ENCODE measurements around the gene SYT7.

SYT7 gene

DNA sequence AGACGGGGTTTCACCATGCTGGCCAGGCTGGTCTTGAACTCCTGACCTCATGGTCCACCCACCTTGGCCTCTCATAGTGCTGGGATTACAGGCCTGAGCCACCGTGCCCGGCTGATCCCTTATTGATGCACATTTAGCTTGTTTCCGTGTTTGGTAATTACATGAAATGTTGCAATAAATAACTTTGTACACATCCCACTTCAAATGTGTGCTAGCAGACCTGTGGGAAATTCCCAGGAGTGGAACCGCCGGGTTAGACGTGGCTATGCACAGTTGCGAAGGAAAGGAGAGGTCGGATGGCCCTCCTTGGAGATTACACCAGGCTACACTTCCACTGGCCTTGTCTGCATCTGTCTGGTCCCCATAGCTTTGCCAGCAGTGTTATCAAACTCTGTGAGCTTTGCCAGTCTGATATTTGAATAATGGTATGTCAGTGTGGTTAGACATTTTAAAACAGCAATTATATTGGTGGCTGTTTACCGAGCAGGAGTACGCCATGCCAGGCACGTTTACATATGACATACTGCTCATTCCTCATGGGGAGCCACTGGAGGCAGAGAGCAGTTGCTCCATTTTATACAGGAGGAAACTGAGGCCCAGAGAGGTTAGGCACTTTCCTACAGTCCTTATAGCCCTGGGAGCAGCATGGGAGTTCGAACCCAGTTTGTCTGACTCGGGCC, 27.2 kb upstream of the SYT7 start:
- Histone ChIP-seq H3K4me1 (ENCODE audit: control insufficient read depth, insufficient read depth, low read length) (no peaks in the 10 kb centered on the region), H3K36me3 (ENCODE audit: control insufficient read depth in 2 of 2, insufficient read depth in 1 of 2, low read length in 2 of 2) (no peaks in the 10 kb centered on the region), H3K9me3 (ENCODE audit: control insufficient read depth, insufficient read depth, low read depth, low read length) (no peaks in the 10 kb centered on the region), H3K27ac (ENCODE audit: extremely low read depth, low read depth, low read length) (no peak overlapping the region), H3K4me3 (ENCODE audit: low read depth, low read length) (no peak overlapping the region)
- POLR2A ChIA-PET = no interaction called here
- no peak for TF ChIP-seq ZIC2 (tag by site-specific recombination; IDR thresholded peaks at IDR 0.05)
- TF ChIP-seq ZNF221 (tag by site-specific recombination; IDR thresholded peaks at IDR 0.05; ENCODE audit: borderline replicate concordance) = no peak
- no peak for TF ChIP-seq KLF9 (tag by site-specific recombination; IDR thresholded peaks at IDR 0.05; ENCODE audit: low read depth)
- TF ChIP-seq, protein P1, sequence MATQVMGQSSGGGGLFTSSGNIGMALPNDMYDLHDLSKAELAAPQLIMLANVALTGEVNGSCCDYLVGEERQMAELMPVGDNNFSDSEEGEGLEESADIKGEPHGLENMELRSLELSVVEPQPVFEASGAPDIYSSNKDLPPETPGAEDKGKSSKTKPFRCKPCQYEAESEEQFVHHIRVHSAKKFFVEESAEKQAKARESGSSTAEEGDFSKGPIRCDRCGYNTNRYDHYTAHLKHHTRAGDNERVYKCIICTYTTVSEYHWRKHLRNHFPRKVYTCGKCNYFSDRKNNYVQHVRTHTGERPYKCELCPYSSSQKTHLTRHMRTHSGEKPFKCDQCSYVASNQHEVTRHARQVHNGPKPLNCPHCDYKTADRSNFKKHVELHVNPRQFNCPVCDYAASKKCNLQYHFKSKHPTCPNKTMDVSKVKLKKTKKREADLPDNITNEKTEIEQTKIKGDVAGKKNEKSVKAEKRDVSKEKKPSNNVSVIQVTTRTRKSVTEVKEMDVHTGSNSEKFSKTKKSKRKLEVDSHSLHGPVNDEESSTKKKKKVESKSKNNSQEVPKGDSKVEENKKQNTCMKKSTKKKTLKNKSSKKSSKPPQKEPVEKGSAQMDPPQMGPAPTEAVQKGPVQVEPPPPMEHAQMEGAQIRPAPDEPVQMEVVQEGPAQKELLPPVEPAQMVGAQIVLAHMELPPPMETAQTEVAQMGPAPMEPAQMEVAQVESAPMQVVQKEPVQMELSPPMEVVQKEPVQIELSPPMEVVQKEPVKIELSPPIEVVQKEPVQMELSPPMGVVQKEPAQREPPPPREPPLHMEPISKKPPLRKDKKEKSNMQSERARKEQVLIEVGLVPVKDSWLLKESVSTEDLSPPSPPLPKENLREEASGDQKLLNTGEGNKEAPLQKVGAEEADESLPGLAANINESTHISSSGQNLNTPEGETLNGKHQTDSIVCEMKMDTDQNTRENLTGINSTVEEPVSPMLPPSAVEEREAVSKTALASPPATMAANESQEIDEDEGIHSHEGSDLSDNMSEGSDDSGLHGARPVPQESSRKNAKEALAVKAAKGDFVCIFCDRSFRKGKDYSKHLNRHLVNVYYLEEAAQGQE (tag by site-specific recombination; IDR thresholded peaks at IDR 0.05) = no peak
- TF ChIP-seq WT1 (tag by site-specific recombination; IDR thresholded peaks at IDR 0.05) = no peak
- TF ChIP-seq HOXC10 (CRISPR knock-in tag; IDR thresholded peaks at IDR 0.05) = no peak
- TF ChIP-seq ZNF626 (tag by site-specific recombination; IDR thresholded peaks at IDR 0.05) = no peak
- no peak for TF ChIP-seq SP3 (tag by site-specific recombination; IDR thresholded peaks at IDR 0.05)
- no peak for TF ChIP-seq ZBTB48 (tag by site-specific recombination; IDR thresholded peaks at IDR 0.05)
- no peak for TF ChIP-seq SP7 (tag by site-specific recombination; IDR thresholded peaks at IDR 0.05)
- no peak for TF ChIP-seq SCRT2 (tag by site-specific recombination; IDR thresholded peaks at IDR 0.05)
- TF ChIP-seq MYNN (tag by site-specific recombination; IDR thresholded peaks at IDR 0.05; ENCODE audit: borderline replicate concordance) = no peak
- no peak for TF ChIP-seq ZNF341 (tag by site-specific recombination; IDR thresholded peaks at IDR 0.05; ENCODE audit: low read depth)
- no peak for TF ChIP-seq ZNF140 (tag by site-specific recombination; IDR thresholded peaks at IDR 0.05)
- no peak for TF ChIP-seq ZNF10 (tag by site-specific recombination; IDR thresholded peaks at IDR 0.05)
- no peak for TF ChIP-seq ZNF366 (tag by site-specific recombination; conservative IDR thresholded peaks at IDR 0.05)
- TF ChIP-seq, protein P2, sequence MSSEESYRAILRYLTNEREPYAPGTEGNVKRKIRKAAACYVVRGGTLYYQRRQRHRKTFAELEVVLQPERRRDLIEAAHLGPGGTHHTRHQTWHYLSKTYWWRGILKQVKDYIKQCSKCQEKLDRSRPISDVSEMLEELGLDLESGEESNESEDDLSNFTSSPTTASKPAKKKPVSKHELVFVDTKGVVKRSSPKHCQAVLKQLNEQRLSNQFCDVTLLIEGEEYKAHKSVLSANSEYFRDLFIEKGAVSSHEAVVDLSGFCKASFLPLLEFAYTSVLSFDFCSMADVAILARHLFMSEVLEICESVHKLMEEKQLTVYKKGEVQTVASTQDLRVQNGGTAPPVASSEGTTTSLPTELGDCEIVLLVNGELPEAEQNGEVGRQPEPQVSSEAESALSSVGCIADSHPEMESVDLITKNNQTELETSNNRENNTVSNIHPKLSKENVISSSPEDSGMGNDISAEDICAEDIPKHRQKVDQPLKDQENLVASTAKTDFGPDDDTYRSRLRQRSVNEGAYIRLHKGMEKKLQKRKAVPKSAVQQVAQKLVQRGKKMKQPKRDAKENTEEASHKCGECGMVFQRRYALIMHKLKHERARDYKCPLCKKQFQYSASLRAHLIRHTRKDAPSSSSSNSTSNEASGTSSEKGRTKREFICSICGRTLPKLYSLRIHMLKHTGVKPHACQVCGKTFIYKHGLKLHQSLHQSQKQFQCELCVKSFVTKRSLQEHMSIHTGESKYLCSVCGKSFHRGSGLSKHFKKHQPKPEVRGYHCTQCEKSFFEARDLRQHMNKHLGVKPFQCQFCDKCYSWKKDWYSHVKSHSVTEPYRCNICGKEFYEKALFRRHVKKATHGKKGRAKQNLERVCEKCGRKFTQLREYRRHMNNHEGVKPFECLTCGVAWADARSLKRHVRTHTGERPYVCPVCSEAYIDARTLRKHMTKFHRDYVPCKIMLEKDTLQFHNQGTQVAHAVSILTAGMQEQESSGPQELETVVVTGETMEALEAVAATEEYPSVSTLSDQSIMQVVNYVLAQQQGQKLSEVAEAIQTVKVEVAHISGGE (tag by site-specific recombination; conservative IDR thresholded peaks at IDR 0.05; ENCODE audit: low read depth) = no peak
- TF ChIP-seq, protein P3, sequence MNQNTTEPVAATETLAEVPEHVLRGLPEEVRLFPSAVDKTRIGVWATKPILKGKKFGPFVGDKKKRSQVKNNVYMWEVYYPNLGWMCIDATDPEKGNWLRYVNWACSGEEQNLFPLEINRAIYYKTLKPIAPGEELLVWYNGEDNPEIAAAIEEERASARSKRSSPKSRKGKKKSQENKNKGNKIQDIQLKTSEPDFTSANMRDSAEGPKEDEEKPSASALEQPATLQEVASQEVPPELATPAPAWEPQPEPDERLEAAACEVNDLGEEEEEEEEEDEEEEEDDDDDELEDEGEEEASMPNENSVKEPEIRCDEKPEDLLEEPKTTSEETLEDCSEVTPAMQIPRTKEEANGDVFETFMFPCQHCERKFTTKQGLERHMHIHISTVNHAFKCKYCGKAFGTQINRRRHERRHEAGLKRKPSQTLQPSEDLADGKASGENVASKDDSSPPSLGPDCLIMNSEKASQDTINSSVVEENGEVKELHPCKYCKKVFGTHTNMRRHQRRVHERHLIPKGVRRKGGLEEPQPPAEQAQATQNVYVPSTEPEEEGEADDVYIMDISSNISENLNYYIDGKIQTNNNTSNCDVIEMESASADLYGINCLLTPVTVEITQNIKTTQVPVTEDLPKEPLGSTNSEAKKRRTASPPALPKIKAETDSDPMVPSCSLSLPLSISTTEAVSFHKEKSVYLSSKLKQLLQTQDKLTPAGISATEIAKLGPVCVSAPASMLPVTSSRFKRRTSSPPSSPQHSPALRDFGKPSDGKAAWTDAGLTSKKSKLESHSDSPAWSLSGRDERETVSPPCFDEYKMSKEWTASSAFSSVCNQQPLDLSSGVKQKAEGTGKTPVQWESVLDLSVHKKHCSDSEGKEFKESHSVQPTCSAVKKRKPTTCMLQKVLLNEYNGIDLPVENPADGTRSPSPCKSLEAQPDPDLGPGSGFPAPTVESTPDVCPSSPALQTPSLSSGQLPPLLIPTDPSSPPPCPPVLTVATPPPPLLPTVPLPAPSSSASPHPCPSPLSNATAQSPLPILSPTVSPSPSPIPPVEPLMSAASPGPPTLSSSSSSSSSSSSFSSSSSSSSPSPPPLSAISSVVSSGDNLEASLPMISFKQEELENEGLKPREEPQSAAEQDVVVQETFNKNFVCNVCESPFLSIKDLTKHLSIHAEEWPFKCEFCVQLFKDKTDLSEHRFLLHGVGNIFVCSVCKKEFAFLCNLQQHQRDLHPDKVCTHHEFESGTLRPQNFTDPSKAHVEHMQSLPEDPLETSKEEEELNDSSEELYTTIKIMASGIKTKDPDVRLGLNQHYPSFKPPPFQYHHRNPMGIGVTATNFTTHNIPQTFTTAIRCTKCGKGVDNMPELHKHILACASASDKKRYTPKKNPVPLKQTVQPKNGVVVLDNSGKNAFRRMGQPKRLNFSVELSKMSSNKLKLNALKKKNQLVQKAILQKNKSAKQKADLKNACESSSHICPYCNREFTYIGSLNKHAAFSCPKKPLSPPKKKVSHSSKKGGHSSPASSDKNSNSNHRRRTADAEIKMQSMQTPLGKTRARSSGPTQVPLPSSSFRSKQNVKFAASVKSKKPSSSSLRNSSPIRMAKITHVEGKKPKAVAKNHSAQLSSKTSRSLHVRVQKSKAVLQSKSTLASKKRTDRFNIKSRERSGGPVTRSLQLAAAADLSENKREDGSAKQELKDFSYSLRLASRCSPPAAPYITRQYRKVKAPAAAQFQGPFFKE (tag by site-specific recombination; IDR thresholded peaks at IDR 0.05; ENCODE audit: borderline replicate concordance) = no peak
- TF ChIP-seq ZNF514 (tag by site-specific recombination; IDR thresholded peaks at IDR 0.05) = no peak
- CTCF ChIA-PET = interaction anchor here (1.2 to 1.4 kb wide), 2 partner anchors 20 to 172 kb away, joined by 3 to 5 read pairs; no protein-coding TSS in a partner anchor
